Breast epithelium (tissue), 4 donors: ENCODE data around the gene BRPF3. TPM values are rescaled to one million over a fixed set of nuclear protein-coding genes. Genes with fewer than 3 reads are reported as not detected.

Source experiments
- DNase-seq, 2 donors: peaks; one replicate each; pipeline ENCODE4 v3.0.0-alpha.2; 2019; ENCODE audit warnings: low spot score in 2 of 2
- H3K27ac ChIP-seq, 2 donors: fragments of 200-600 bp; sonication (generic) in 1 of 2; one replicate each; pipeline ENCODE4 v1.5.1; 2016 to 2019; ENCODE audit warnings: mild to moderate bottlenecking in 1 of 2
- H3K27me3 ChIP-seq, 2 donors: fragments of 200-600 bp; sonication (generic) in 1 of 2; one replicate each; pipeline versions ENCODE4 v1.5.1 to v1.6.0; 2017 to 2019; ENCODE audit warnings: control low read depth in 1 of 2, mild to moderate bottlenecking in 1 of 2
- H3K36me3 ChIP-seq: fragments of 200-600 bp; one replicate; pipeline ENCODE4 v1.5.1; 2019
- H3K4me1 ChIP-seq, 2 donors: fragments of 200-600 bp; sonication (generic); one replicate each; pipeline ENCODE4 v1.5.1; 2016 to 2019; ENCODE audit warnings: control low read depth in 1 of 2
- H3K4me3 ChIP-seq, 3 donors: fragments of 200-600 bp; sonication (generic); 1 replicate in 2 of 3; 2 replicates in 1 of 3; pipeline ENCODE4 v1.5.1; 2016 to 2019; ENCODE audit warnings: mild to moderate bottlenecking in 3 of 3, moderate library complexity in 2 of 3
- H3K9me3 ChIP-seq, 2 donors: fragments of 200-600 bp; sonication (generic) in 1 of 2; one replicate each; pipeline ENCODE4 v1.5.1; 2016 to 2019; ENCODE audit warnings: control low read depth in 1 of 2
- CTCF ChIP-seq, 3 donors: fragments of 450-650 bp; IDR thresholded peaks; one replicate each; pipeline ENCODE4 v1.5.1; 2016 to 2017; ENCODE audit warnings: antibody characterized with exemption in 3 of 3, mild to moderate bottlenecking in 3 of 3, moderate library complexity in 3 of 3
- POLR2A ChIP-seq: fragments of 450-650 bp; IDR thresholded peaks from one replicate; pipeline ENCODE4 v1.6.1; 2016; ENCODE audit warnings: antibody characterized with exemption, mild to moderate bottlenecking, moderate library complexity
- POLR2AphosphoS5 ChIP-seq, 3 donors: sonication (generic); formaldehyde crosslinking; IDR thresholded peaks; one replicate each; pipeline ENCODE4 v1.6.1; 2017; ENCODE audit warnings: antibody characterized with exemption in 3 of 3
- intact Hi-C: fragments of 100-400 bp; cut with DNase I; formaldehyde crosslinking; loops from one replicate; pipeline ENCODE4 v1.15.1; 2023; ENCODE audit warnings: low total_unique reads
- total RNA-seq, 3 donors: library from RNA; depleted of rRNA; stranded (reverse); fragments of >200 nt; gene quantifications; one replicate each; pipeline ENCODE4 v1.1.0, GENCODE V29; 2016

BRPF3 gene
- total RNA-seq, 3 donors from 2014 or later: 18.9 to 26.5 (median 25.8) TPM

GRCh38 chr6:36221674-36222073, 25.1 kb downstream of the BRPF3 start:
- Histone ChIP-seq H3K4me1 (no peaks in the 10 kb centered on the region), H3K36me3 (peaks cover 6% of the 10 kb centered on the region), H3K27me3 (no peaks in the 10 kb centered on the region), H3K9me3 (no peaks in the 10 kb centered on the region), H3K27ac (no peak overlapping the region), H3K4me3 (no peak overlapping the region)
- intact Hi-C loops: no loop called here
- TF ChIP-seq CTCF (IDR thresholded peaks at IDR 0.05) (no peak), POLR2AphosphoS5 (IDR thresholded peaks at IDR 0.05) (no peak), POLR2A (no peak)
- DNase-seq: no peak

GRCh38 chr6:36222924-36223323, 26.4 kb downstream of the BRPF3 start:
- no peak for DNase-seq
- Histone ChIP-seq H3K27ac (no peak overlapping the region), H3K36me3 (peaks cover 6% of the 10 kb centered on the region), H3K9me3 (no peaks in the 10 kb centered on the region), H3K4me3 (no peak overlapping the region), H3K4me1 (no peaks in the 10 kb centered on the region), H3K27me3 (no peaks in the 10 kb centered on the region)
- intact Hi-C loops: no loop called here
- TF ChIP-seq POLR2A (no peak), CTCF (IDR thresholded peaks at IDR 0.05) (no peak), POLR2AphosphoS5 (IDR thresholded peaks at IDR 0.05) (no peak)

GRCh38 chr6:36223706-36224105, 27.2 kb downstream of the BRPF3 start:
- Histone ChIP-seq H3K36me3 (peaks cover 6% of the 10 kb centered on the region), H3K27me3 (no peaks in the 10 kb centered on the region), H3K4me3 (no peak overlapping the region), H3K9me3 (no peaks in the 10 kb centered on the region), H3K27ac (no peak overlapping the region), H3K4me1 (no peaks in the 10 kb centered on the region)
- intact Hi-C loops: no loop called here
- DNase-seq: no peak
- no peak for TF ChIP-seq POLR2A
- no peak for TF ChIP-seq POLR2AphosphoS5 (IDR thresholded peaks at IDR 0.05)
- TF ChIP-seq CTCF (IDR thresholded peaks at IDR 0.05): no peak

GRCh38 chr6:36224918-36225461, 28.4 kb downstream of the BRPF3 start:
- no peak for TF ChIP-seq POLR2AphosphoS5 (IDR thresholded peaks at IDR 0.05)
- TF ChIP-seq CTCF (IDR thresholded peaks at IDR 0.05): no peak
- no peak for TF ChIP-seq POLR2A

GRCh38 chr6:36226438-36227047, 30.0 kb downstream of the BRPF3 start:
- no peak overlapping the region for H3K4me3 ChIP-seq
- no peak overlapping the region for H3K27ac ChIP-seq
- intact Hi-C loops: no loop called here
- TF ChIP-seq CTCF (IDR thresholded peaks at IDR 0.05): no peak
- no peak for TF ChIP-seq POLR2AphosphoS5 (IDR thresholded peaks at IDR 0.05)
- TF ChIP-seq POLR2A: no peak
- no peaks in the 10 kb centered on the region for H3K9me3 ChIP-seq
- H3K4me1 ChIP-seq: no peaks in the 10 kb centered on the region
- H3K36me3 ChIP-seq: peaks cover 4% of the 10 kb centered on the region
- no peaks in the 10 kb centered on the region for H3K27me3 ChIP-seq
- no peak for DNase-seq

More at GRCh38 chr6:36224918-36225461, 28.4 kb downstream of the BRPF3 start:
- H3K4me3 ChIP-seq: no peak overlapping the region
- no peak for DNase-seq
- no peaks in the 10 kb centered on the region for H3K27me3 ChIP-seq
- intact Hi-C loops: no loop called here
- H3K4me1 ChIP-seq: no peaks in the 10 kb centered on the region
- H3K27ac ChIP-seq: no peak overlapping the region
- H3K36me3 ChIP-seq: peaks cover 4% of the 10 kb centered on the region
- H3K9me3 ChIP-seq: no peaks in the 10 kb centered on the region
